NK-92 treated with Interleukin-12 subunit alpha and Interleukin-12 subunit beta, amount 100 ng/mL, for 24 hours (cell line): ENCODE results near the gene AADACL4.

Experiments used
- DNase-seq: peaks from one replicate; lab custom pipeline; 2025; lab: John Stamatoyannopoulos, UW

AADACL4 gene

DNA sequence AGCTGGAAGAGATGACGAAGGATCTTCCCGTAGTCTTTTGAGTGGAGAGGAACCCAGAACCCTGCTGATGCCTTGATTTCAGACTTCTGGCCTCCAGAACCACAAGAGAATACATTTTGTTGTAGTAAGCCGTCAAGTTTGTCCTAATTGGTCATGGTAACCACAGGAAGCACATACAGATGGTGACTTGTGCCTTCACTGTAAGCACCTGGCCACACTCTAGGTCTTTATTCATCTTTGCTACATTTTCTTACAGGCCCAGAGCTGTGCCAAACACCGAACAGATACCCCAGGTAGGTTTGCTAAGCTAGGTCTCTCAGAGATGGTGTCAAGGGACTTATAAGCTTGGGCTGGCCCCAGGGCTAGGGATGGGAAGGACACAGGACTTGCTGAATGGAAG, 30.7 kb upstream of the AADACL4 start:
- no peak for DNase-seq

GRCh38 chr1:12614402-12615158, 29.3 kb upstream of the AADACL4 start:
- no peak for DNase-seq

DNA sequence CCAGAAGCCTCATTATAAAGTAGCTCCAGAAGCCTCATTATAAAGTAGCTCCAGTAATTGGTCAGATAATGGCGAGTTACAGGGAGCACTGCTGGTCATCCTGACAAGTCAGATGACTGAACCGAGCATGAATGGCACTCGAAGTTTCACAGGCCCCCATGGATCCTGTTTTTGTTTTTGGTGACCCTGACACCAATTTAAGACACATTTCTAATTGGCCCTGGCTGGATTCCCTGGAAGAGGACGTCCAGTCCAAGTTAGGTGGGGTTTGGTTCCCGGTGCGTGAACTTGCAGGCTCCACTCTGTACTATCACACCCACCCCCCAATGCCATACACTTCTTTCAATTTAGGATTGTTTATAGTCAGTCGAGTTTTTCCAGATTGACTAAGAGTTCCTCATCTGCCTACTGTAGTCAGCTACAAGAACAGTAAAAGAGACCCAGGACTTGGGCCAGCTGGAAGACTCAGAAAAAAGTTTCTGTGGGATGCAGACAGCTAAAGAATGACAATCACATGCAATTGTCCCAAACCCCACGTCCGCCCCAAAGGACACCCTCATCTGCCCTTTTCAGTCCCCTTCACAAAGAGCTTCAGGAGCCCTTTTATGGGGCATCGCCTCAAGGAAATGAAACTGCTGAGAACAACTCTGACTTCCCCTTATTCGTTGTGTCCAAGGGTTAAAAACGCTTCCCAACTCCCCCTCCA, 28.6 kb upstream of the AADACL4 start:
- no peak for DNase-seq

- DNase-seq = no peak
These were observed 27.8 kb upstream of the AADACL4 start for GRCh38 chr1:12615865-12616708.

GRCh38 chr1:12616709-12617373, 27.0 kb upstream of the AADACL4 start:
- DNase-seq = no peak

DNA sequence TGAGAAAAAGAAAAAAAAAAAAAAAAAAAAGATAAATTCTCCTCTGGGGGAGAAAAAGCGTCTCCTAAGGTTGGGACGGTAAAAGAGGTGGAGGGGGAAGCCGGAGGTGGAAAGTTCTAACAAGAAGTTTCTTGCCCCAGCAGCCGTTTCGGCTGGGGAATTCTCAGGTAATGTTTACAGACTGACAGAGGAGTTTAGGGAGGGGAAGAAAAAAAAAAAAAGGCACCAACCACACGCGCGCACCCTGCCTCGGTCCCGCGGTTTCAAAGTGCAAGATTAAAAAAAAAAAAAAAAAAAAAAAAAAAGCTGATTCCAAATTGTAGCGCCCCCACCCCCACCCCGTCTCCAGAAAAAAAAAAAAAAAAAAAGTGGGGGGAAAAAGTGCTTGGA, 26.4 kb upstream of the AADACL4 start:
- no peak for DNase-seq

DNA sequence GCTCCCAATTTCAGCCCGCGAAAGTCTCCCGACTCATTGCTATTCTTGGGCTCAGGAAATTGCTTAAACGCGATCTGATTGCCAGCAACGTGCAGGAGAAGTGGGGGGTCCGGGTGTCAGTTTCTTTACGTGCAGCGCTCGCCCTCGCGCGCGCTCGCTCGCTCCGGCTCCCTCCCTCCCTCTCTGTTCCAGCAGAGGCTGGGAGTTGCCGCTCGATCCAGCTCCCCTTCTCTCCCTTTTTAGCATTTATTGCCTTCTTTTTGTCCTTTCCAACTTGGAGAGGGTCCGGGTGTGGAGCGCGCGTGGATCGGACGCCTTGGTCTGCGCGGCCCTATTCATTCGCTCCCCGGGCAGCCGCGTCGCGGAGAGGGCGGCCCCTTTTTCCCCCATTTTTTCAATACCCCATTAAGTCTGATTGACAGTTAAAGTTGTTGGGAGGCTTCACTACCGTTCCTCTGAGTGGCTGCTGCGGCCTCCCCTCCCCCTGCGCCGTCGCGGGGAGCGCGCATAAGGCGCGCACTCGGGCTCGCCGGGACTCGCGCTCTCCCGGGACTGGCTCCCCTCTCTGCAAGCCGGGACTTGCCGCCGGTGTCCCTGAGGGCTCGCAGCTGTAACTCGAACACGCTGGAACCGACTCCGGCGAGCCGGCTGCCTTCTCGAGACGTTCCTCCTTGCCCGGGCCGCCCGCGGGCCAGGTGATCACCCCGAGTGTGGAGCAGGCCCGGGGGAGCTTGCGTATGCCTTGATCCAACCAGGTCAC, 25.8 kb upstream of the AADACL4 start, which contains the start of gene DHRS3:
DHRS3 (minus strand) TSS at position 310 of the 760 bp plus-strand sequence. CDS start 862 bp downstream, outside the sequence.
- no peak for DNase-seq

- no peak for DNase-seq
These were observed 25.3 kb upstream of the AADACL4 start for GRCh38 chr1:12618661-12618964.

- no peak for DNase-seq
These were observed 24.7 kb upstream of the AADACL4 start for GRCh38 chr1:12618965-12619791.

- DNase-seq = peak; percentile 63
These were observed 23.9 kb upstream of the AADACL4 start for GRCh38 chr1:12619792-12620487.

GRCh38 chr1:12620488-12620865, 23.4 kb upstream of the AADACL4 start:
- DNase-seq = peak; percentile 63

DNA sequence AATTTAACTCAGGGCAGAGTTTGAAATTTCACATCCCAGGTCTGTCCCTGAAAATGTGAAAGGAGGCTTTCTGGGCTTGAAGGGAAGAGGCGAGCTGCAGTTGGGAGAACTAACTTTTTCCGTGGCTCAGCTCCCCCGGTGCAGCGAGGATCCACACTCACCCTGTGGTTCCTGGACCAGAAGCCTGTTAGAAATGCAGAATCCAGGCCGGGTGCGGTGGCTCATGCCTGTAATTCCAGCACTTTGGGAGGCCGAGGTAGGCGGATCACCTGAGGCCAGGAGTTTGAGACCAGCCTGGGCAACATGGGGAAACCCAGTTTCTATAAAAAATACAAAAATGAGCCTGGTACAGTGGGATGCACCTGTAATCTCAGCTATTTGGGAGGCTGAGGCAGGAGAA, 23.0 kb upstream of the AADACL4 start:
- DNase-seq = no peak

DNA sequence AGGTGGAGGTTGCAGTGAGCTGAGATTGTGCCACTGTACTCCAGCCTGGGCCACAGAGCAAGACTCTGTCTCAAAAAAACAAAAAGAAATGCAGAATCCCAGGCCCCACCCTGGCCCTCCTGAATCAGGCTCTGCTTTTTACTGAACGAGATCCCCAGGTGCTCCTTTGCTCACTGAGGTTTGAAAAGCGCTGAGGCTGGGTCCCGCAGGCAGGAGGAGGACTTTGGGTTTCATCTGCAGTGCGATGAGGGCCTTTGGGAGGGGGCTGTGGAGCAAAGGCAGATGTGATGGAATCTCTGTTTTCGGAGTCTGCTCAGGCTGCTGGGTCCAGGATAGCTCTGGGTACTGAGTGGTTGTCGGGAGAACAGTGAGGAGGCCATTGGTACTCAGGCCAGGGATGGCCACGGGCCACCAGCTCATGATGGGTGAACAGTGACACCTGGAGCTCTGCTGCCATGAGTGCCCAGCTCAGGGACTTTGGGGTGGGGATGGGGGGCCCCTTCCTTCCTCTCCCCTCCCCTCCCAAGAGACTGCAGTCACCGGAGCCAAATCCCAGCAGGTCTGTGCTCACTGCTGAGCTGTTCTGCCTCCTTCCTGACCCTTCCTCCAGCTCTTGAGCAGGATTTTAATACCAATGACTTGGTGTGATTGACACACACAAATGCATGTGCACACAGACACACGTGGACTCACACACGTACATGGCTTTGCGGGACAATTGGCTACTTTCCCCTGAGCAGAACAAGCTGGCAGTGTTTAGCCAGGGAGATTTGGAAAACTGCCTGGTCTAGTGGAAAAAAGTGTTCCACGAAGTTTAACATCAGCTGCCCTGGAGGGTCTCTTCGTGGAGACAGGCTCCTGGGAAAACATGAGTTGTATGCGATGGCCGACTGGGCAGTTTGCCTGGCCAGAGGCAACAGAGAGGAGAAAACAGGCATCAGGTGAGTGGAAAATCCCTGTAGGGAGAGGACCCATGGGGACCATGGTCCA, 22.2 kb upstream of the AADACL4 start:
- no peak for DNase-seq

DNA sequence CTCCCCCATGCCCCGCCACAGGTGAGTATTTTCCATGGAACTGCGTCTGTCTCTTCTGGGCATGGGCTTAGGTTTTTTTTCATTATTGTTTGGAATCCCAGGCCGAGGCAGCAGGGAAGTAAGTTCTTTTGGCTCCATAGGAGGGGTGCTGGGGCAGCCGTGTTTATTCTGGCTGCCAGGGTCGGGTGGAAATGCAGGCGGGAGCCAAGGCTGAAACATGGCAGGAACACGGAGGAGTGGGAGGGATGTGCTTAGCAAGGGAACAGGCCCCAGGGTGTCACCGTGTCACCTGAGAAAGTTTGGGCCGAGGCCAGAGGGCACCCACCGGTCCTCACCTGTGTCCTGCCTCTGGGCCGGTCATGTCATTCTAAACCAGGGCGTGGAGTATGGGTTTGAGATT, 21.4 kb upstream of the AADACL4 start:
- DNase-seq = no peak

DNA sequence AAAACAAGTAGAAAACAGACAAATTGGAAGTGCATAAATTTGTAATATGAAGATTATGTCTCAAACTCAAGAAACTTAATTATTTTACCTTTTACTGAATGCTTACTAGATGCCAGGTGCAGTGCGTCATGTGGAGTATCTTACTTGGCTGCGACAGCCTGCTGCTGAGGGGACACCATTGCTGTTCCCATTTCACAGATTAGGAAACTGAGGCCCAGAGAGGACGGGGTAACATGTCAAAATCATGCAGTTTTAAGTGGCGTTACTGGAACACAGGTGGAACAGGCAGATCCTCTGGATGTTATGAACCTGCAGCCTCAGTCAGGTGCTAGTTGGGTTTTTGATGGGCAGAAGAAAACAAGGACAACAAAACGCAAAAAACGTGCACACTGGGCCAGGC, 18.6 kb upstream of the AADACL4 start:
- no peak for DNase-seq

DNA sequence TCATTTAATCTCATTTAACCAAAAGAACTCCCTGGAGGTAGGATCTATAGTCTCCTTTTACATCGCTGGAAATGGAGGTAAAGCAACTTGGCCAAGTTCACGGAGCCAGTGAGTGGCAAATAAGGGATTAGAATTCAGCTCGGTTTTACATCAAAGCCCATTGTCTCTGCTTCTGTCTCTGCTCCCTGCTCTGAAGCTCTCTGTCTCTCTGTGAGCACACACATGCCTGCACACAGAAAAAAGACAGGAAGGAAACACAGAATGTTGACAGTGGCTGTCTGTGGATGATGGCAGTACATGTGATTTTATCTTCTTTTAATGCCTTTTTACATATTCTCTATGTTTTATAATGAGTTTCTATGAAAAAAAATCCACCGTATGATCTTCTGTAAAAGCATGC, 17.0 kb upstream of the AADACL4 start:
- no peak for DNase-seq

GRCh38 chr1:12627296-12627695, 16.6 kb upstream of the AADACL4 start:
- no peak for DNase-seq

DNA sequence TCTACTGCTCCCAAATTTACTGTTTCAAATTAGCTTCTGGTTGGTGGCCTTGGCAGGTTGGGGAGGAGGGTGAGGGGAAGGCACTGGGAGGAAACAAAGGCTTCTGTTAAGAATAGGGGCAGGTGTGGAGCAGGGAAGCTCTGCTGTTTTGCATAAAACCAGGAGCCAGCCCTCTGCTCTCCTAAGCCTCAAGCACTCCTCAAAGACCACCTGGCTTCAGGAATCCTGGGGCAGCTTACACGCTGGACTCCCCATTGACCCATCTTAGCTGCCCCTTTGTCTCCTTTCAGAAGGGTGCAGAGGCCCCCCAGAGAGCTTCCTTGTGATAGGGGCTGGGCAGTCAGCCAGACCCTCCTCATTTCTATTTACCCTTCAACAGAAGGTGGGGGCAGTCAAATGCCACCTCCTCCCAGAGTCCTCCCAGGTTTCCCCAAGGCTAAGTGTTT, 14.4 kb upstream of the AADACL4 start:
- no peak for DNase-seq
